ENCODE measurements around the gene ANAPC1. TPM values are rescaled to one million over a fixed set of nuclear protein-coding genes. Genes with fewer than 3 reads are reported as not detected.
"Not testable (repeated sequence)": the region's sequence is repeated elsewhere in the genome, so short reads cannot be mapped to it uniquely, and the experiment has no call there.

Gene ANAPC1
- total RNA-seq, 2 donors from 2014 or later = 89.9 to 92.8 TPM

DNA sequence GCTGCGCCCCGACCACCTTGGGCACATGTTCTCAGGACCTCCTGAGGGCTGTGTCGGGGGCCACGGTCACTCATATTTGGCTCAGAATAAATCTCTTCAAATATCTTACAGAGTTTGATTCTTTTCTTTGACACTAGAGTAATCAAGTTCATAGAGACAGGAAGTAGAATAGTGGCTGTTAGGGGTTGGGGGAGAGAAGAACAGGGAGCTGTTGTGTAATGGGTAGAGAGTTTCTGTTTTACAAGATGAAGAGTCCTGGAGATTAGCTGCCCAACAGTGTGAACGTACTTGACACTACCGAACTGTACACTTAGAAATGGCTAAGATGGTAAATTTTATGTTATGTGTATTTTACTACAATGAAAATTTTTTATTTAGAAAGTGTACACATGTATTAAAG is 148.6 kb downstream of the ANAPC1 start:
- not testable (repeated sequence) for H3K9me3 Mint-ChIP-seq; H3K36me3 Mint-ChIP-seq (ENCODE audit: insufficient read depth in 2 of 2); H3K4me3 Mint-ChIP-seq; H3K27me3 Mint-ChIP-seq (ENCODE audit: low read depth); H3K4me1 Mint-ChIP-seq (ENCODE audit: low read depth); DNase-seq; ATAC-seq (replicated peaks in 1 of 2); H3K27ac Mint-ChIP-seq

DNA sequence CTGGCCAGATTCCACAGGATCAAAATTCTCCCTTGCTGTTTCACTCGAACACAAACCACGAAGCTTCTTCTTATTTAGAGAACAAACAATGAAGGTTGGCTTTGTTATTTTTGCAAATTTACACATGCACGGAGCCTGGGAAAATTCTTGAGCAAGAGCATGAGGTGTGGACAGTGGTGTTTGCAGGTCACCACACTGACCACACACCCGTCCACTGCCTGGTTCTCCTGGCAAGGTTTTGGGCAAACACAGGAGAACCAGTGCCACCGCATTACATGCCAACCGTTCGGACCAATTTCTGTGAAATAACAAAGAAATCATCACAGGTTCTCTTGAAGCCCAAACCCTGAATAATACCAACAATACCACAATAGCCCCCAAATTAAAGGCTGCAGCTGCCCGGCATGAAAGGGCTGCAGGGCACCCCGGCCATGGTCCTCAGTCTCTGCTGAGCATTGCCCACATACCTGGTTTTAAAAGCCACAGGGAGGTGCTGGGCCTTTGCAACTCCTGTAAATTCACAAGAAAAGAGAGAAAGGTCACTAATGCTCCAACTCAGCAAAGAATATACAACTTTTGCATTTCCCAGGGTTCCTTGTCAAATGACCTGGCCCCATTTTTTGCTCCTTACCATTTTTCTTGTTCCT is 154.1 kb downstream of the ANAPC1 start:
- not testable (repeated sequence) for H3K4me3 Mint-ChIP-seq; H3K27ac Mint-ChIP-seq; H3K27me3 Mint-ChIP-seq (ENCODE audit: low read depth); H3K9me3 Mint-ChIP-seq; H3K4me1 Mint-ChIP-seq (ENCODE audit: low read depth); ATAC-seq (replicated peaks in 1 of 2); DNase-seq; H3K36me3 Mint-ChIP-seq (ENCODE audit: insufficient read depth in 2 of 2)

DNA sequence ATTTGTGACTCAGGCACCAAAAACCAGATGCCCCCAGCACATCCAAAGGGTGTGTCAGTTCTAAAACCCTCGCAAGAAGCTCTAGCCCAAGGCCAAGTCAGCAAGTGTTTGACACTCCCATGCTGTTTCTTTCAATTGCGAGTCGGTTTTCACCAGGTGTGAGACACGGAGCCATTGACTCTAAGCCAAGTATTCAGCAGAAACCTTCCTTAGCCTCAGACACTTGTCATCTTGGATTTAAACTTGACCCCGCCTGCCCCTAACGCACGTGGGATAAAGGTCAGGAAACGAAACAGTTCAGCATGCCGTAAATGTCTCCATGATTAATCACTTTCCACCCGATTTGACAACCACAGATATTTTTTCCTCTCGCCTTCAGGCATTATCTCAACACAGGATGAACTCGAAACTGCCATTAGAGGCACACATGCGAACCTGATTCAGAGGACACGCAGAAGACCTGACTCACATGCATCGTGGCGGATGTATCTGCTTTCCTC is 156.3 kb downstream of the ANAPC1 start:
- not testable (repeated sequence) for H3K9me3 Mint-ChIP-seq; H3K27me3 Mint-ChIP-seq (ENCODE audit: low read depth); H3K27ac Mint-ChIP-seq; H3K4me1 Mint-ChIP-seq (ENCODE audit: low read depth); H3K36me3 Mint-ChIP-seq (ENCODE audit: insufficient read depth in 2 of 2); H3K4me3 Mint-ChIP-seq
- ATAC-seq (replicated peaks in 1 of 2) = peak; percentile 80 to 84
- peak in 1 of 2 donors; percentile 19 for DNase-seq

DNA sequence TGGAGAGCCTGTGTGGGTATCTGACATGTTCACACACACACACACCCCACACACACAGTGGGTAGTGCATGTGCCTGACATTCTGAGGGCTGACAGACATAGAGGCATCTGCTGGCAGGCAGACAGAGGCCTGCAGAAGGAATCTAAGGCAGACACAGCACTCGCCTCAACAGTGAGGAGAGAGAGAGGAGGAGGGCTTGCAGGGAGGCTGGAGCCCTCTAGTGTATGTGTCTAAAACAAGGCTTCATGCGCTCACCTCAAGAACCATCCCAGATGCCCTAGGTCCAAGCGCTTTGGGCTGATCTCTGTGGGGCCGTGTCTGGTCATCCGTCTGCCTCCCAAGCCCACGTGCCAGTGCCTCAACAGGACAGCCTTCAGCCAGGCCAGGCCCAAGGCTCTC is 158.3 kb downstream of the ANAPC1 start:
- not testable (repeated sequence) for H3K36me3 Mint-ChIP-seq (ENCODE audit: insufficient read depth in 2 of 2); H3K27ac Mint-ChIP-seq; H3K4me1 Mint-ChIP-seq (ENCODE audit: low read depth); H3K27me3 Mint-ChIP-seq (ENCODE audit: low read depth); H3K4me3 Mint-ChIP-seq; H3K9me3 Mint-ChIP-seq
- DNase-seq (peak in 1 of 2 donors; percentile 39), ATAC-seq (replicated peaks in 1 of 2) (peak; percentile 75 to 82)

GRCh38 chr2:111719610-111720009 is 164.4 kb downstream of the ANAPC1 start:
- DNase-seq; H3K27ac Mint-ChIP-seq; H3K36me3 Mint-ChIP-seq (ENCODE audit: insufficient read depth in 2 of 2); H3K4me3 Mint-ChIP-seq; H3K9me3 Mint-ChIP-seq: not testable (repeated sequence)
- H3K4me1 Mint-ChIP-seq (ENCODE audit: low read depth) = peaks cover 13% of the 10 kb centered on the region
- ATAC-seq (replicated peaks in 1 of 2) = peak; percentile 66 to 71
- H3K27me3 Mint-ChIP-seq (ENCODE audit: low read depth) = peaks cover 17% of the 10 kb centered on the region

Other genes with a start within 250 kb of the ANAPC1 start
- gene MERTK, start 14.4 kb upstream of the ANAPC1 start, total RNA-seq = 1 to 10 TPM; 2.0 to 3.0 TPM
- gene TMEM87B, start 171.1 kb upstream of the ANAPC1 start, total RNA-seq = 10 to 100 TPM; 31.2 to 36.4 TPM

All from activated T-cell treated with anti-CD3 and anti-CD28 coated beads, Interleukin-2, amount 50 U/mL, for 72 hours (primary cell).